ENCODE data around the gene ELFN1. TPM values are rescaled to one million over a fixed set of nuclear protein-coding genes. Genes with fewer than 3 reads are reported as not detected.

ELFN1 gene
- total RNA-seq, 1 experiment from 2014 or later: 0.69 TPM

GRCh38 chr7:1644341-1645070 lies 25.6 kb upstream of the ELFN1 start:
- Histone ChIP-seq H3K36me3 (ENCODE audit: low read depth, low read length) (no peaks in the 10 kb centered on the region), H3K4me2 (ENCODE audit: low read length) (no peak overlapping the region), H3K27ac (ENCODE audit: low read length) (no peak overlapping the region), H4K20me1 (ENCODE audit: low read length) (no peaks in the 10 kb centered on the region), H3K9me3 (ENCODE audit: low read length) (no peaks in the 10 kb centered on the region), H3K27me3 (ENCODE audit: low read length) (peaks cover 18% of the 10 kb centered on the region), H3K9ac (ENCODE audit: low read length) (no peak overlapping the region), H3K79me2 (ENCODE audit: low read length) (no peaks in the 10 kb centered on the region), H3K4me3 (ENCODE audit: low read length) (no peak overlapping the region), H3K9me2 (replicated peaks; ENCODE audit: low read length) (no peaks in the 10 kb centered on the region), H3F3A (ENCODE audit: low read length, unreplicated experiment) (no peaks in the 10 kb centered on the region), H3K4me1 (ENCODE audit: insufficient read depth, low read length) (no peaks in the 10 kb centered on the region; the same call in 1 of the 2 replicates), H2AFZ (ENCODE audit: low read length) (no peak overlapping the region)
- ATAC-seq (no peak), DNase-seq (no peak)
- ChIA-PET CTCF (no interaction called here), POLR2A (ENCODE audit: unreplicated experiment) (no interaction called here)
- TF ChIP-seq EZH2 (IDR thresholded peaks at IDR 0.05; ENCODE audit: low read length, unreplicated experiment) (no peak), EZH2phosphoT487 (IDR thresholded peaks at IDR 0.05; ENCODE audit: borderline replicate concordance, low read length) (no peak), CTCF (conservative IDR thresholded peaks at IDR 0.05; ENCODE audit: low read depth, low read length) (no peak)
- intact Hi-C loops (cut with micrococcal nuclease): no loop called here
- BruUV-seq (replicated peaks): no TSS peak

DNA sequence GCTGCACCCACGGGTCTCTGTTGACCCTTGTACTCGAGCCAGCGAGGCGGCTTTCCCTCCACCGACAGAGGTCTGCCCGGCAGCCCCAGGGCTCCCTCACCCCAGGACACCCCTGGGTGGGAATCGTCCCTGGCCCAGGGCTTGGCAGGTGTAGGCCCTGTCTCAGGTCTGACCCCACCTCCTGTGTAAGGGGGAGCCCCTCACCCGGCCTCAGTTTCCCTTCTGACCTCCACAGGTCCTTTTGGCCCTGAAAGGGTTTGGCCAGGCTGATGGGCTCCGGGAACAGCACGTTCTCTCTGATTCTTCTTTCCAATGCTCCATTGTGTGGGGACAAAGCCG lies 25.0 kb upstream of the ELFN1 start:
- BruUV-seq (replicated peaks): no TSS peak
- intact Hi-C loops (cut with micrococcal nuclease): no loop called here
- Histone ChIP-seq H3K27me3 (ENCODE audit: low read length) (peaks cover 18% of the 10 kb centered on the region), H3K4me1 (ENCODE audit: insufficient read depth, low read length) (no peaks in the 10 kb centered on the region; the same call in 1 of the 2 replicates), H3K4me3 (ENCODE audit: low read length) (no peak overlapping the region), H3K27ac (ENCODE audit: low read length) (no peak overlapping the region), H3K79me2 (ENCODE audit: low read length) (no peaks in the 10 kb centered on the region), H3F3A (ENCODE audit: low read length, unreplicated experiment) (no peaks in the 10 kb centered on the region), H3K9me2 (replicated peaks; ENCODE audit: low read length) (no peaks in the 10 kb centered on the region), H4K20me1 (ENCODE audit: low read length) (no peaks in the 10 kb centered on the region), H3K4me2 (ENCODE audit: low read length) (no peak overlapping the region), H3K9me3 (ENCODE audit: low read length) (no peaks in the 10 kb centered on the region), H3K36me3 (ENCODE audit: low read depth, low read length) (no peaks in the 10 kb centered on the region), H2AFZ (ENCODE audit: low read length) (no peak overlapping the region), H3K9ac (ENCODE audit: low read length) (no peak overlapping the region)
- DNase-seq (no peak), ATAC-seq (no peak)
- ChIA-PET POLR2A (ENCODE audit: unreplicated experiment) (no interaction called here), CTCF (no interaction called here)
- TF ChIP-seq CTCF (conservative IDR thresholded peaks at IDR 0.05; ENCODE audit: low read depth, low read length) (no peak), EZH2phosphoT487 (IDR thresholded peaks at IDR 0.05; ENCODE audit: borderline replicate concordance, low read length) (no peak), EZH2 (IDR thresholded peaks at IDR 0.05; ENCODE audit: low read length, unreplicated experiment) (no peak)

DNA sequence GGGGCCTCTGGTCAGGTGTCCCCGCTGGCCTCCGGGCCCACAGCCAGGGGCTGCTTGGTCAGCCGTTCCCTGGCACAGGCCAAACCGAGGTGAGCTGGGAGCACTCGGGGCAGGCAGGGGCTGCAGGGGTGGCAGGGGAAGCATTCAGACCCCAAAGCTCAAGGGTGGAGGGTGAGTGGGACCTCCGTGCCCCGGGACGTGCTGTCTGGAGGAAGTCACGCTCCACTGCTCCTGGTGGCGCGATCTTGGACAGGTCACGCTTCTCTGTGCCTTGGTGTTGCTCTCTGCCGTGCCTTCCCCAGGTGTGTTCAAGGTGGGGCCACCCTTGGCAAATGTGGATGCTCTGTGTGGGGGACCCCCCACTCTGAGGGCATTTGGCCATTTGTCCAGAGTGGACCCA lies 24.6 kb upstream of the ELFN1 start:
- no peaks in the 10 kb centered on the region for H3K79me2 ChIP-seq (ENCODE audit: low read length)
- no peak overlapping the region for H2AFZ ChIP-seq (ENCODE audit: low read length)
- TF ChIP-seq EZH2phosphoT487 (IDR thresholded peaks at IDR 0.05; ENCODE audit: borderline replicate concordance, low read length) (no peak), CTCF (conservative IDR thresholded peaks at IDR 0.05; ENCODE audit: low read depth, low read length) (no peak), EZH2 (IDR thresholded peaks at IDR 0.05; ENCODE audit: low read length, unreplicated experiment) (no peak)
- intact Hi-C loops (cut with micrococcal nuclease): no loop called here
- POLR2A ChIA-PET (ENCODE audit: unreplicated experiment): no interaction called here
- H3K9me2 ChIP-seq (replicated peaks; ENCODE audit: low read length): no peaks in the 10 kb centered on the region
- no peaks in the 10 kb centered on the region for H3K36me3 ChIP-seq (ENCODE audit: low read depth, low read length)
- H3K4me2 ChIP-seq (ENCODE audit: low read length): no peak overlapping the region
- BruUV-seq (replicated peaks): no TSS peak
- H3K4me1 ChIP-seq (ENCODE audit: insufficient read depth, low read length): no peaks in the 10 kb centered on the region; the same call in 1 of the 2 replicates
- CTCF ChIA-PET: no interaction called here
- no peaks in the 10 kb centered on the region for H3F3A ChIP-seq (ENCODE audit: low read length, unreplicated experiment)
- H4K20me1 ChIP-seq (ENCODE audit: low read length): no peaks in the 10 kb centered on the region
- ATAC-seq (no peak), DNase-seq (no peak)
- no peaks in the 10 kb centered on the region for H3K9me3 ChIP-seq (ENCODE audit: low read length)
- no peak overlapping the region for H3K9ac ChIP-seq (ENCODE audit: low read length)
- no peak overlapping the region for H3K4me3 ChIP-seq (ENCODE audit: low read length)
- H3K27me3 ChIP-seq (ENCODE audit: low read length): peaks cover 18% of the 10 kb centered on the region
- no peak overlapping the region for H3K27ac ChIP-seq (ENCODE audit: low read length)
